Gastrocnemius medialis (tissue), 4 donors: Measurements from ENCODE around the gene SPATA21.
"Not testable (repeated sequence)": the region's sequence is repeated elsewhere in the genome, so short reads cannot be mapped to it uniquely, and the experiment has no call there.

Experiments used
- POLR2A ChIP-seq, 2 donors: fragments of 450-650 bp; IDR thresholded peaks; one replicate each; pipeline ENCODE4 v1.6.1; 2017; ENCODE audit warnings: antibody characterized with exemption in 2 of 2, mild to moderate bottlenecking in 2 of 2, moderate library complexity in 2 of 2
- TF ChIP-seq, protein P1 (sequence below), 5 experiments: fragments of 450-650 bp in 3 of 5; fragments of 200-600 bp in 2 of 5; sonication (generic) in 2 of 5; IDR thresholded peaks in 4 of 5; conservative IDR thresholded peaks in 1 of 5; 1 replicate in 4 of 5; 2 replicates in 1 of 5; pipeline ENCODE4 v1.5.1; 2016 to 2019; ENCODE audit warnings: antibody characterized with exemption in 5 of 5, mild to moderate bottlenecking in 3 of 5, moderate library complexity in 3 of 5

DNA sequence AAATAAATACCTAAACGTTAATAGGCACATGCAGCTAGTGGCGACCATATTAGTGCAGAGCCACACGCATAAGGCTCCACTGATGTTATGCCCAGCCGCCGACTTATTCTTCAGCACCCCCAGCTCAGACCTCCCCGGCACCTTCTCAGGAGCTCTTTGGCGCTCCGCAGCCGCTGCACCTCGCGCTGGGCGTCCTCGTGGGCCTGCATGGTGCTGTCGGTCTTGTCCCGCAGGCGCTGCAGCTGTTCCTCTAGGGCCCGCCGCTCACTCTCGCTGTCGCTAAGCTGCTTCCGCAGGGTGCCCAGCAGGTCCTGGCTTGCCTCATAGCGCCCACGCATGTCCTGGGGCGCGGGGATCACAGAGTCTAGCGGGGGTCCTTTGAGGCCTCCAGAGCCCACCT, 45.9 kb upstream of the SPATA21 start:
- TF ChIP-seq, protein P1, sequence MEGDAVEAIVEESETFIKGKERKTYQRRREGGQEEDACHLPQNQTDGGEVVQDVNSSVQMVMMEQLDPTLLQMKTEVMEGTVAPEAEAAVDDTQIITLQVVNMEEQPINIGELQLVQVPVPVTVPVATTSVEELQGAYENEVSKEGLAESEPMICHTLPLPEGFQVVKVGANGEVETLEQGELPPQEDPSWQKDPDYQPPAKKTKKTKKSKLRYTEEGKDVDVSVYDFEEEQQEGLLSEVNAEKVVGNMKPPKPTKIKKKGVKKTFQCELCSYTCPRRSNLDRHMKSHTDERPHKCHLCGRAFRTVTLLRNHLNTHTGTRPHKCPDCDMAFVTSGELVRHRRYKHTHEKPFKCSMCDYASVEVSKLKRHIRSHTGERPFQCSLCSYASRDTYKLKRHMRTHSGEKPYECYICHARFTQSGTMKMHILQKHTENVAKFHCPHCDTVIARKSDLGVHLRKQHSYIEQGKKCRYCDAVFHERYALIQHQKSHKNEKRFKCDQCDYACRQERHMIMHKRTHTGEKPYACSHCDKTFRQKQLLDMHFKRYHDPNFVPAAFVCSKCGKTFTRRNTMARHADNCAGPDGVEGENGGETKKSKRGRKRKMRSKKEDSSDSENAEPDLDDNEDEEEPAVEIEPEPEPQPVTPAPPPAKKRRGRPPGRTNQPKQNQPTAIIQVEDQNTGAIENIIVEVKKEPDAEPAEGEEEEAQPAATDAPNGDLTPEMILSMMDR (IDR thresholded peaks at IDR 0.05 in 4 of 5, conservative IDR thresholded peaks at IDR 0.05 in 1 of 5) = not testable (repeated sequence)
- not testable (repeated sequence) for TF ChIP-seq POLR2A (IDR thresholded peaks at IDR 0.05)
